Subcutaneous abdominal adipose tissue (tissue), 5 donors: Measurements from ENCODE around the gene CAND2.
"Not testable (repeated sequence)": the region's sequence is repeated elsewhere in the genome, so short reads cannot be mapped to it uniquely, and the experiment has no call there.

Experiments
- H3K27ac ChIP-seq: one replicate; pipeline ENCODE4 v1.7.0; 2013; ENCODE audit warnings: low read depth, mild to moderate bottlenecking, inconsistent platforms, low read length, moderate library complexity
- H3K27me3 ChIP-seq, 5 donors: one replicate each; pipeline ENCODE4 v1.7.0; 2013; ENCODE audit warnings: low read length in 5 of 5, inconsistent platforms in 1 of 5; ENCODE audit not compliant: control insufficient read depth in 5 of 5, insufficient read depth in 4 of 5
- H3K36me3 ChIP-seq, 5 donors: one replicate each; pipeline ENCODE4 v1.7.0; 2013; ENCODE audit warnings: low read length in 5 of 5; ENCODE audit not compliant: control insufficient read depth in 5 of 5, insufficient read depth in 5 of 5
- H3K4me1 ChIP-seq, 5 donors: one replicate each; pipeline ENCODE4 v1.7.0; 2013; ENCODE audit warnings: low read length in 5 of 5, mild to moderate bottlenecking in 3 of 5, moderate library complexity in 1 of 5; ENCODE audit not compliant: control insufficient read depth in 5 of 5, insufficient read depth in 5 of 5
- H3K4me3 ChIP-seq, 5 donors: one replicate each; pipeline ENCODE4 v1.7.0; 2013; ENCODE audit warnings: low read length in 5 of 5, low read depth in 1 of 5
- H3K9ac ChIP-seq, 5 donors: one replicate each; pipeline ENCODE4 v1.7.0; 2013; ENCODE audit warnings: low read length in 5 of 5, mild to moderate bottlenecking in 4 of 5, moderate library complexity in 3 of 5
- H3K9me3 ChIP-seq, 5 donors: one replicate each; pipeline ENCODE4 v1.7.0; 2013; ENCODE audit warnings: low read length in 5 of 5; ENCODE audit not compliant: control insufficient read depth in 5 of 5
- donor health status: healthy.
- donor health status: healthy.
- donor health status: healthy.
- donor health status: healthy.
- donor health status: healthy.

The CAND2 gene

DNA sequence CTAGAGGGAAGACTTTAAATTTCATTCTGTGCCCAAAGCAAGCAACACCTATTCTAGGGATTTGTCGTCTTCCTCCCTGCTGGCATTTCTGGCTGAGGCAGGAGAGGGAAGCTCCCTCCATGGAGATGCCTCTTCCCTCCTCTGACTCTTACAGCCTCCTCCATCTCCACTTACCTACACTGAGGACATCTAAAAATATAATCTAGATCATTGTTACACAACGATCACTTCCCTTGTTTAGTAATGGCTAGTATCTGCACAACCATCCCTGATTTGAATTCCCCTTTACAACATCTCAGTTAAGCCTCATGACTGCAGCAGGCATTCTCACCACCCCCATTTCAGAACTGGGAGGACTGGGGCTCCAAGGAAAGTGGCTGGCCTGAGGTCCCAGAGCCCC, 57.4 kb downstream of the CAND2 start:
- peaks cover 2 to 31% (median 23%) of the 10 kb centered on the region in 5 donors for H3K4me1 ChIP-seq
- not testable (repeated sequence) for H3K9ac ChIP-seq, H3K4me3 ChIP-seq, H3K36me3 ChIP-seq, H3K9me3 ChIP-seq, H3K27me3 ChIP-seq
- H3K27ac ChIP-seq, result peak overlapping the region; percentile 60

DNA sequence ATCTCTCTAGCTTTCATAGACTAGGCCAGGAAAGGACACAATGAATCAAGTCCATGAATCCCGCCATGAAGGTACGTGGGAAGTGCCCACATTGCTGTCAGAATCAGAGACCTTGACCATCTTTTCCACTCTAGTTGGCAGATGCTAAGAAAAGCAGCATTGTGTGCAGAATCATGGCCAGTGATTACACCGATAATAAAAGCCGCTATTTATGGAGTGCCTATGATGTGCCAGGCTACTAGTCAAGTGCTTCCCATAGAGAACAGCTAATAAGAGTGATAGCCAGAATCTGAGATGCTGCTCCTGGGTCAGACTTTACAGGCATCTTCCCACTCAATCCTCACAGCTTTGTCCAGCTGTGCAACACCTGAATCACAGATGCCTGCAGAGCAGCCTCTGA, 58.1 kb downstream of the CAND2 start:
- Histone ChIP-seq H3K9ac (no peak overlapping the region), H3K36me3 (no peaks in the 10 kb centered on the region)

DNA sequence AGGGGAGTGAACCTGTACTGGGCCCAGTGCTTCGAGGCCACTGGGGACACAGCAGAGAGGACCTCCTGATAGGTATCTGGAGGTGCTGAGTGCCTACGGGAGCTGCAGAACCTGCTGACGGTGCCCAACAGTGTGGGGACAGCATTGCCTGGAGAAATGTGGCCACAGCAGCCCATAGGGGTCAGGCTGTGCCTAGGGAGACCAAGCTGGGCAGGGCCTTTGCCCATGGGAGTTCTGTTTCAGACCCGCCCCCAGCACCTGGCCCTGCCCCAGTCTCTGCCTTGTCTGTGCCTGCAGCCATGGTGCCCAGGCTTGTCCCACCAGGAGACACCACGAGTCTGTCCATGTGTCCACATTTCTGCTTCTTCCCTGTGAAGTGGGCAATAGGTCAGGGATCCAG, 60.1 kb downstream of the CAND2 start:
- Histone ChIP-seq H3K27me3 (no peaks in the 10 kb centered on the region), H3K36me3 (no peaks in the 10 kb centered on the region), H3K9me3 (no peaks in the 10 kb centered on the region), H3K27ac (no peak overlapping the region), H3K4me3 (no peak overlapping the region), H3K9ac (peak overlapping the region in 1 of 5 donors; percentile 2), H3K4me1 (peaks cover 2 to 38% (median 28%) of the 10 kb centered on the region in 5 donors)

More for the DNA sequence above, 58.1 kb downstream of the CAND2 start:
- Histone ChIP-seq H3K27ac (no peak overlapping the region), H3K27me3 (no peaks in the 10 kb centered on the region), H3K4me1 (peaks cover 2 to 31% (median 23%) of the 10 kb centered on the region in 5 donors), H3K9me3 (no peaks in the 10 kb centered on the region), H3K4me3 (no peak overlapping the region)

DNA sequence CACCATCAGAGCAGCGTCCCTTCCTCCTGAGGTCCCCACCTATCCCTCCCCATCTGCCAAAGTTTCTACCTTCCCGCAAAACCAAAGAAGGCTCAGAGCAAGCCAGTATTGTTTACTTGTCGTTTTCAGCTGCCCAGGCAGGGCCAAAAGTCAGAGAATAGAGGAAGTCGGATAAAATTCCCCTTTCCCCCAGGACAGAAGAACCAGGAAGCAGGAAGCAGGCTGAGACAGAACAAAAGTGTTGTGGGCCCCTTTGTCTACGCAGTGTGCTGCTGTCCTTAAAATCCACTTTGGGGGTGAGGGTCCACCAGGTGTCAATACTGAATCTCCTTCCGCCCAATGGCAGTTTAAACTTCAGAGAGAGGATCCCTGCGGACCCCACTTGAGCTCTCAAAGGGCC, 63.4 kb downstream of the CAND2 start:
- peaks cover 0 to under 1% (median 0%) of the 10 kb centered on the region in 5 donors for H3K9me3 ChIP-seq
- H3K9ac ChIP-seq, result no peak overlapping the region
- H3K4me1 ChIP-seq, result peaks cover 2 to 31% (median 22%) of the 10 kb centered on the region in 5 donors
- no peaks in the 10 kb centered on the region for H3K36me3 ChIP-seq
- H3K4me3 ChIP-seq, result no peak overlapping the region
- no peaks in the 10 kb centered on the region for H3K27me3 ChIP-seq
- H3K27ac ChIP-seq, result no peak overlapping the region

DNA sequence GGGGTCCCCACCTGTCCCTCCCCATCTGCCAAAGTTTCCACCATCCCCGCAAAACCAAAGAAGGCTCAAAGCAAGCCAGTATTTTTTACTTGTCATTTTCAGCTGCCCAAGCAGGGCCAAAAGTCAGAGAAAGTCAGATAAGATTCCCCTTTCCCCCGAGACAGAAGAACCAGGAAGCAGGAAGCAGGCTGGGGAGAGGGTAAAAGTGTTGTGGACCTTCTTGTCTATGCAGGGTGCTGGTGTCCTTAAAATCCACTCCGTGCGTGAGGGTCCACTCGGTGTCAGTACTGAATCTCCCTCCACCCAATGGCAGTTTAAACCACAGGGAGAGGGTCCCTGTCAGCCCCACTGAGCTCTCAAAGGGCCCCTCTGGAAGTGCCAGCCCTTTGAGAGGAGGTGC, 65.1 kb downstream of the CAND2 start:
- Histone ChIP-seq H3K4me3 (no peak overlapping the region), H3K27me3 (no peaks in the 10 kb centered on the region), H3K9ac (no peak overlapping the region), H3K9me3 (peaks cover 0 to 11% (median 10%) of the 10 kb centered on the region in 5 donors), H3K4me1 (peaks cover under 1 to 25% (median 16%) of the 10 kb centered on the region in 5 donors), H3K36me3 (no peaks in the 10 kb centered on the region), H3K27ac (no peak overlapping the region)

DNA sequence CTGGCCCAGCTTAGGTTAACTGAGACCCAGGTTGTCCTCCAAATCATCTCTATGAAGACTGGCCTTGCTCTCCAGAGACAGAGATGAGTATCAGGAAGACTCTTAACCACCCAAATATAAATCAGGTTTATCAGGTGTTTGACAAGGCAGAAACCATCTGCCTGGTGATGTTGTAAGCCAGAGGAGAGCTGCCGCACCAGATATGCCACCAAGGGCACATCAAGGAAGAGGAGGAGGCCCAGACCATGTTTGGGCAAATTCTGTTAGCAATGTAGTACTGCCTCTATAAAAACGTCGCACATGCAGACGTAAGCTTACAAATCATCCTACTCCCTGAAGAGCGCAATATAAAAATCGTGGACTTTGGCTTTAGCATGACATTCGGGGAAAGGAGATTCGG, 65.9 kb downstream of the CAND2 start:
- Histone ChIP-seq H3K4me3 (no peak overlapping the region), H3K9ac (no peak overlapping the region), H3K27ac (no peak overlapping the region), H3K9me3 (peaks cover 0 to 11% (median 10%) of the 10 kb centered on the region in 5 donors), H3K36me3 (no peaks in the 10 kb centered on the region), H3K4me1 (peaks cover 0 to 18% (median 9%) of the 10 kb centered on the region in 5 donors), H3K27me3 (no peaks in the 10 kb centered on the region)

DNA sequence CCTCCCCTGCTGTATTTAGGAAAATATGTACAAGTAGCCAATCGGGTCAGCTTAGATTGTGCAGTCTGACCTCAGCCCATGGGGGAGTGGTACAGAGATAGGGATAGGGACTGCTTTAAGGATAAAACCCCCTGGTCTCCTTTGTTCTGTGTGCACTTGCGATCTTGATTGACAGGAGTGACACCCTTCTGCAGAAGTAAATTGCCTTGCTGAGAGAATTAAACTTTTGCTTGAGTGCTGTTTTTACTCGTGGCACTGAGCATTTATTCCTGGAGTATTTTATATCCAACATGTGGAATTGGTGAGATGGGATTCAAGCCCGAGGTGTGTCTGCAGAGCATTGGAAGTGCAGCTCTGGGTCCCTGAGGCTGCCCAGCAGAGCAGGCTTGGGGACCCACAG, 68.8 kb downstream of the CAND2 start:
- Histone ChIP-seq H3K36me3 (no peaks in the 10 kb centered on the region), H3K9me3 (peaks cover 0 to 11% (median 10%) of the 10 kb centered on the region in 5 donors), H3K4me1 (peaks cover 0 to 16% (median 3%) of the 10 kb centered on the region in 5 donors), H3K27ac (no peak overlapping the region), H3K4me3 (no peak overlapping the region), H3K9ac (no peak overlapping the region), H3K27me3 (peaks cover 4 to 8% (median 5%) of the 10 kb centered on the region in 5 donors)

DNA sequence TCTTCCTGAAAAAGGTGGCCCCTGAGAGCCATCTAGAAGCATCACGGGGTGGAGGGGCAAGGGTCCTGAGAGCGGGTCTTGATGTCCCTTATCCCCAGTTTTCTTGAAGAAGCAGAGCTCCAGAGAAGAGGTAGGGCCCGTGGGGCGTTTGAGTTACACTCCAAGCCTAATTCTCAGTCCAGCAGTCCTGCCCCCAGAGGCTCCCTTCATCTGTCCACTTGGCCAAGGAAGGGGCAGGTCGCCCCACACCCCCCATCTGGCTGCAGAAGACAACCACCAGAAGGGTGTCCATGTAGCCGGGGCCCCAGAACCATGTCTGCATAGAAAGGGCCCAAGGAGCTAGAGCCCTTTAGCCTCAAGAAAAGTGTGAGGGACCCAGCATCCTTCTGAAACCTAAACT, 70.4 kb downstream of the CAND2 start:
- peaks cover 4 to 8% (median 5%) of the 10 kb centered on the region in 5 donors for H3K27me3 ChIP-seq
- H3K9ac ChIP-seq, result no peak overlapping the region
- H3K4me1 ChIP-seq, result peaks cover 0 to 18% (median 5%) of the 10 kb centered on the region in 5 donors
- H3K9me3 ChIP-seq, result peaks cover 0 to 11% (median 10%) of the 10 kb centered on the region in 5 donors
- no peak overlapping the region for H3K27ac ChIP-seq
- no peaks in the 10 kb centered on the region for H3K36me3 ChIP-seq
- no peak overlapping the region for H3K4me3 ChIP-seq

DNA sequence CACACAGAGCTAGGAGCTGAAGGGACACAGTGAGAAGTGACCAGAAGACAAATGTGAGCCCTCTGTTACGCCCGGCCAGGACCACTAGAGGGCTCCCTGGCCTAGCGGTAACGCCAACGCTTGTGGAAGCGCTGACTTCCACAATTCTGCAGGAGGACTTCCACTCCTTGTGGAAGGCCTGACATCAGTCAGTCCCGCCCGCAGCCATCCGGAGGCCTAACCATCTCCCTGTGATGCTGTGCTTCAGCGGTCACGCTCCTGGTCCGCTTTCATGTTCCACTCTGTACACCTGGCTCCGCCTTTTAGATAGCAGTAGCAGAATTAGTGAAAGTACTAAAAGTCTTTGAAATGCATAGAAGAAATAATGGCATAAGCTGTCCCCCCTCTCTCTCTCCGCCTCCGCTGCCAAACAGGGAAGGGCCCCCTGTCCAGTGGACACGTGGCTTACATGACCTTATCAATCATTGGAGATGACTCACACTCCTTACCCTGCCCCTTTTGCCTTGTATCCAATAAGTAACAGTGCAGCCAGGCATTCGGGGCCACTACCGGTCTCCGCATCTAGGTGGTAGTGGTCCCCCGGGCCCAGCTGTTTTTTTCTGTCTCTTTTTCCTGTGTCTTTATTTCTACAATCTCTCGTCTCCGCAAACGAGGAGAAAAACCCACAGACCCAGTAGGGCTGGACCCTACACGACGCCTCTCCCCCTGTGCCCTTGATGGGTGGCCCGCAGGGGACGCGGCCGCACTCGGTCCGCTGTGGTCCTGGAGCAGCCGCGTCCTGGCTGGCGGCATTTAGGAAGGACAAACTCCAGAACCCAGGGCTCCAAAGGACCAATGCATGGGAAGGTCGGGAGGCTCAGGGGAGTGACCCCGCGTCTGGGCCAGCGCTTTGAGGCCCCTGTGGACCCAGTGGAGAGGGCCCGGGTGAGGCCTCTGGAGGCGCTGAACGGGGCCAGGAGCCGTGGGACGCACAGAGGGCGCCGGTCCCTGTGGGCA, 71.9 kb downstream of the CAND2 start:
- peak overlapping the region in 1 of 5 donors; percentile 2 for H3K9ac ChIP-seq
- no peaks in the 10 kb centered on the region for H3K36me3 ChIP-seq
- H3K4me1 ChIP-seq, result peaks cover 0 to 16% (median 5%) of the 10 kb centered on the region in 5 donors
- H3K27me3 ChIP-seq, result peaks cover 4 to 8% (median 5%) of the 10 kb centered on the region in 5 donors
- no peak overlapping the region for H3K27ac ChIP-seq
- H3K9me3 ChIP-seq, result peaks cover 0 to 11% (median 10%) of the 10 kb centered on the region in 5 donors
- H3K4me3 ChIP-seq, result peak overlapping the region in 2 of 5 donors; percentile 13 to 44

DNA sequence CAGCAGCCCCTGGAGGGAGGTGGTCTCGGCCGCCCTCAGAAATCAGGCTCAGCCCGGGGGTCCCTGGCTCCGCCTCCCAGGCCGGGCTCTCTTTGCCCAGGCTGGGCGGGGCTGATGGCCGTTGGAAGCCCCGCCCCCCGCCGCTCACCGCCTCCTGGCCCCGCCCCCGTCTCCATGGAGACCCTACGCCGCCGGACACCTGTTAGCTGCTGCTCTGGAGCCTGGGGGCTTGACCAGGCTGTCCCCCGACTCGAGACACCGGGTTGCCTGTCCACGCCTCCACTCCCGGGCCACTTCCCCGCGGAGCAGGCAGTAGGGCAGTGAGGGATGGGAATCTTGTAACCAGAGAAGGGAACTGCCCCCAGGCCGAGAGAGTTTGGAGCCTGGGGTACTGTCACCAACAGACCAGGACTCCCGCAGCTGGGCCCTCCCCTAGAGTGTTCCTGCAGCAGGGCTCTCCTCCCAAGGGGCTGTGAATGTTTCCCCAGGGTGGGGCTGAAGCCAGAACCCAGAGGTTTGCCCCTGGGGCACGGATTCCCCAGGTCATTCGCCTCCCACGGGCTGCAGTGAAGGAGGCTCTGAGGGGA, 72.6 kb downstream of the CAND2 start:
- H3K4me1 ChIP-seq, result peaks cover 0 to 16% (median 5%) of the 10 kb centered on the region in 5 donors
- no peaks in the 10 kb centered on the region for H3K36me3 ChIP-seq
- H3K9ac ChIP-seq, result no peak overlapping the region
- peaks cover 0 to 11% (median 10%) of the 10 kb centered on the region in 5 donors for H3K9me3 ChIP-seq
- H3K4me3 ChIP-seq, result peak overlapping the region in 1 of 5 donors; percentile 44
- H3K27me3 ChIP-seq, result peaks cover 4 to 8% (median 5%) of the 10 kb centered on the region in 5 donors
- no peak overlapping the region for H3K27ac ChIP-seq
